ENCODE data around the gene CDC37. TPM values are rescaled to one million over a fixed set of nuclear protein-coding genes. Genes with fewer than 3 reads are reported as not detected.
"Not testable (repeated sequence)": the region's sequence is repeated elsewhere in the genome, so short reads cannot be mapped to it uniquely, and the experiment has no call there.

Gene CDC37
- total RNA-seq, 4 donors from 2014 or later = 133 to 189 (median 163) TPM

DNA sequence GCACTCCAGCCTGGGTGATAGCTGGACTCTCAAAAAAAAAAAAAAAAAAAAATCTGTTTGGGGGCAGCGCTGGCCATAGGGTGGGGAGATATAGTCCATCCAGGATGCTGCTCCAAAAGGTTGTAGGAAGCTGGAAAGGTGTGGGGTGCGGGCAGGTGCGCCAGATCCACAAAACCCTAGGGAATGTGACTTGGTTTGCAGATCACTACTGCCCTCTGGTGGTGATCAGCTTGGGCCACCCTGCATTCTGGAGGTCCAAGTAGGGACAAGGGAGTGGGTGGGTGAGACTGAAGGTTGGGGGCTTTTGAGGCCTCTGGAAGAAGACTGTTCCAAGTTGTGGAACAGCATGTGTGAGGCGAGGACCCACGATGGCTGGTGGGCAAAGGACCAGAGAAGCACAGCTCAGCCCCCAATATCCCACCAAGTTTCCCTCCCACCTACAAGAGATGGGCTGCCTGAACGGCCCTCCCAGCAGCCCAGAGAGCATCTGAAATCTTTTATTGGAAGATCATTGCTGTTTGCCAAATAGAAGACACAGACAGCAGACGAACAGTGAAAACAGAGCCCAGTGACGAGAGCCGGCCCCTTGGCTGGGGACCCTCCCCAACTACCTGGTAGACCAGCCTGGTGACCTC lies 12.6 kb downstream of the CDC37 start:
- no peak overlapping the region for H3K4me3 ChIP-seq
- peak; percentile 52 to 57 for ATAC-seq
- TF ChIP-seq POLR2A (IDR thresholded peaks at IDR 0.05) = no peak
- TF ChIP-seq, protein P1, sequence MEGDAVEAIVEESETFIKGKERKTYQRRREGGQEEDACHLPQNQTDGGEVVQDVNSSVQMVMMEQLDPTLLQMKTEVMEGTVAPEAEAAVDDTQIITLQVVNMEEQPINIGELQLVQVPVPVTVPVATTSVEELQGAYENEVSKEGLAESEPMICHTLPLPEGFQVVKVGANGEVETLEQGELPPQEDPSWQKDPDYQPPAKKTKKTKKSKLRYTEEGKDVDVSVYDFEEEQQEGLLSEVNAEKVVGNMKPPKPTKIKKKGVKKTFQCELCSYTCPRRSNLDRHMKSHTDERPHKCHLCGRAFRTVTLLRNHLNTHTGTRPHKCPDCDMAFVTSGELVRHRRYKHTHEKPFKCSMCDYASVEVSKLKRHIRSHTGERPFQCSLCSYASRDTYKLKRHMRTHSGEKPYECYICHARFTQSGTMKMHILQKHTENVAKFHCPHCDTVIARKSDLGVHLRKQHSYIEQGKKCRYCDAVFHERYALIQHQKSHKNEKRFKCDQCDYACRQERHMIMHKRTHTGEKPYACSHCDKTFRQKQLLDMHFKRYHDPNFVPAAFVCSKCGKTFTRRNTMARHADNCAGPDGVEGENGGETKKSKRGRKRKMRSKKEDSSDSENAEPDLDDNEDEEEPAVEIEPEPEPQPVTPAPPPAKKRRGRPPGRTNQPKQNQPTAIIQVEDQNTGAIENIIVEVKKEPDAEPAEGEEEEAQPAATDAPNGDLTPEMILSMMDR (IDR thresholded peaks at IDR 0.05 in 4 of 5, conservative IDR thresholded peaks at IDR 0.05 in 1 of 5) = peak; percentile 70 to 89 (median 77)
- no peaks in the 10 kb centered on the region for H3K27me3 ChIP-seq
- DNase-seq = peak in 1 of 2 donors; percentile 60
- peaks cover 0 to 7% of the 10 kb centered on the region in 2 donors for H3K4me1 ChIP-seq
- H3K36me3 ChIP-seq = peaks cover 0 to 51% of the 10 kb centered on the region in 2 donors
- no peaks in the 10 kb centered on the region for H3K9me3 ChIP-seq
- in situ Hi-C loops (cut with MboI; ENCODE audit: low sequenced_read_pairs in 4 of 4) (loop anchor here in 3 of 4 donors (10.0 to 25.0 kb wide), 2 partner anchors 286 to 453 kb away; partner anchors contain the start of genes OLFM2 (in 3 of the 3), ANGPTL6 (in 1 of the 3) and PPAN (in 1 of the 3)), intact Hi-C loops (cut with DNase I; ENCODE audit: low total_unique reads) (loop anchor here (2.0 to 10.0 kb wide), 2 partner anchors 460 to 984 kb away; partner anchors contain the start of gene SWSAP1)
- H3K27ac ChIP-seq = no peak overlapping the region

DNA sequence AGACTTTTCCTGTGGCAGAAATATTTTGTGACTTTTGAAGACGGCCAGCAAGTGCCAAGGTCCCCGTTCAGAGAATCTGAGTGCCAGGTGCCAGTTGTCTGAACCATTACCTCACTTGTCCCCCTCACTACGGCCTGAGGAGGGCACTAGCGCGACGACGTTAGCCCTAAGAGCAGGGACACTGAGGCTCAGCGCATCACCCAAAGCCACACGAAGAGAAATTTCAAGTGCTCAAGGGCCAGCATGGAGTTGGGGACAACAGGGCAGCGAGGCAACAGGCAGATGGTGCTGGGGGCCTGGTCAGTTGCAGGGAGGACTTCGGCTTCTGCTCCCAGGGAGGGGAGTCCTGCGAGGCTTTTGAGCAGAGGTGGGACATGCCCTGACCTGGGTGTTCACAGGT lies 13.5 kb downstream of the CDC37 start:
- no peak overlapping the region for H3K27ac ChIP-seq
- DNase-seq (no peak), ATAC-seq (peak in 1 of 2 donors; percentile 20)
- H3K4me3 ChIP-seq = no peak overlapping the region
- H3K27me3 ChIP-seq = no peaks in the 10 kb centered on the region
- H3K9me3 ChIP-seq = no peaks in the 10 kb centered on the region
- in situ Hi-C loops (cut with MboI; ENCODE audit: low sequenced_read_pairs in 4 of 4) = loop anchor here (5.0 to 25.0 kb wide), 4 partner anchors 123 to 465 kb away; partner anchors contain the start of genes OLFM2 (in 3 of the 4), ANGPTL6 (in 1 of the 4) and PPAN (in 1 of the 4)
- intact Hi-C loops (cut with DNase I; ENCODE audit: low total_unique reads) = loop anchor here (1.0 to 10.0 kb wide), 5 partner anchors 121 to 985 kb away; partner anchors contain the start of genes EIF3G, P2RY11 and SWSAP1
- H3K4me1 ChIP-seq = peaks cover 0 to 7% of the 10 kb centered on the region in 2 donors
- TF ChIP-seq, protein P1 (IDR thresholded peaks at IDR 0.05 in 4 of 5, conservative IDR thresholded peaks at IDR 0.05 in 1 of 5) = peak in 1 of 5 experiments; percentile 23
- no peak for TF ChIP-seq POLR2A (IDR thresholded peaks at IDR 0.05)
- H3K36me3 ChIP-seq = peaks cover 0 to 41% of the 10 kb centered on the region in 2 donors

DNA sequence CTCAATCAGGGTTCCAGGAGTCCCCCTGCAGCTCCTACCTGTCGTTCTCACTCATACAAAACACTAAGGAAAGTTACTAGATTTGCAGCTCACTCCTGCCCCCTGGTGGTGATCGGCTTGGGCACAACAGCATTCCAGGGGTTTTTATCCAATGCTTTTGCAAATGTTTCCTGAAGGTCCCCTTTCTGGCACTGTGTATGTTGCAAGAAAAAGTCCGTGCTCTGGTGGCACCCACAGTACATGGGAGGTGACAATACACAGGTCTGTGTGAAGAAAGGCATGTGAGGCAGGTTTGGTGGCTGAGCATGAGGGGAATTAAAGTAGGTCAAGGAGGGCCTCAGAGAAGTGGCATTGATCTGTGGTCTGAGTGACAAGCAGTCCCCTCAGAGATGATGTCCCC lies 14.4 kb downstream of the CDC37 start:
- intact Hi-C loops (cut with DNase I; ENCODE audit: low total_unique reads) = loop anchor here (1.0 to 10.0 kb wide), 3 partner anchors 120 to 274 kb away; partner anchors contain the start of genes EIF3G and P2RY11
- TF ChIP-seq, protein P1 (IDR thresholded peaks at IDR 0.05 in 4 of 5, conservative IDR thresholded peaks at IDR 0.05 in 1 of 5) = peak; percentile 87 to 96 (median 92)
- no peak for TF ChIP-seq POLR2A (IDR thresholded peaks at IDR 0.05)
- no peaks in the 10 kb centered on the region for H3K9me3 ChIP-seq
- peaks cover 0 to 7% of the 10 kb centered on the region in 2 donors for H3K4me1 ChIP-seq
- no peak overlapping the region for H3K27ac ChIP-seq
- no peaks in the 10 kb centered on the region for H3K27me3 ChIP-seq
- peaks cover 0 to 32% of the 10 kb centered on the region in 2 donors for H3K36me3 ChIP-seq
- in situ Hi-C loops (cut with MboI; ENCODE audit: low sequenced_read_pairs in 4 of 4) = loop anchor here (5.0 to 25.0 kb wide), 3 partner anchors 122 to 464 kb away; partner anchors contain the start of gene OLFM2 (in 3 of the 4)
- ATAC-seq (peak; percentile 72 to 73), DNase-seq (peak; percentile 64 to 77)
- H3K4me3 ChIP-seq = no peak overlapping the region

DNA sequence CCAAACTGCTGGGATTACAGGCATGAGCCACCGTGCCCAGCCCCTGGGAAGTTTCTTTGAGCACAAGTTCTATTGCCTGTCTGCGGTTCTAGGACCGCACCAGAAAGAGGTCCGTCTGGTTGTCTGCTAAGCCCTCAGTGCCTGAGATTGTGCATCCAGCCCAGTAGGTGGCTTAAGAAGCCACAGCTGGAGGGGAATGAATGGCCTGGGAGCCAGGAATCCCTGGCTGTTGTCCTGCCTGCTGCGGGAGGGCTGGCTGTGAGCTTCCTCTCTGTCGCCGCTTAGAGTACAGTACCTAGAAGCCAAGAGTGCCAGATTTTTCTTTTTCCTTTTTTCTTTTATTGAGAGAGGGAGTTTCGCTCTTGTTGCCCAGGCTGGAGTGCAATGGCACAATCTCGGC lies 18.8 kb downstream of the CDC37 start:
- no peak overlapping the region for H3K4me3 ChIP-seq
- H3K9me3 ChIP-seq = no peaks in the 10 kb centered on the region
- no peaks in the 10 kb centered on the region for H3K36me3 ChIP-seq
- no peak for TF ChIP-seq POLR2A (IDR thresholded peaks at IDR 0.05)
- TF ChIP-seq, protein P1 (IDR thresholded peaks at IDR 0.05 in 4 of 5, conservative IDR thresholded peaks at IDR 0.05 in 1 of 5) = no peak
- peaks cover 8 to 15% of the 10 kb centered on the region in 2 donors for H3K4me1 ChIP-seq
- no peak overlapping the region for H3K27ac ChIP-seq
- no peaks in the 10 kb centered on the region for H3K27me3 ChIP-seq
- DNase-seq (no peak), ATAC-seq (no peak)
- intact Hi-C loops (cut with DNase I; ENCODE audit: low total_unique reads) (loop anchor here (10.0 kb wide), 1 partner anchor 270 kb away; the partner anchor contains the start of genes EIF3G and P2RY11), in situ Hi-C loops (cut with MboI; ENCODE audit: low sequenced_read_pairs in 4 of 4) (loop anchor here (10.0 to 25.0 kb wide), 2 partner anchors 447 to 460 kb away; partner anchors contain the start of gene OLFM2 (in 3 of the 4))

DNA sequence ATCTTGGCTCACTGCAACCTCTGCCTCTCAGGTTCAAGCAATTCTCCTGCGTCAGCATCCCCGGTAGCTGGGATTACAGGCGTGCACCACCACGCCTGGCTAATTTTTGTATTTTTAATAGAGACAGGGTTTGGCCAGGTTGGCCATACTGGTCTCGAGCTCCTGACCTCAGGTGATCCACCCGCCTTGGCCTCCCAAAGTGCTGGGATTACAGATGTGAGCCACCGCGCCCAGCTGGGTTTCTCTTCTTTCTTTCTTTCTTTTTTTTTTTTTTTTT lies 20.2 kb downstream of the CDC37 start:
- intact Hi-C loops (cut with DNase I; ENCODE audit: low total_unique reads) = loop anchor here (10.0 kb wide), 1 partner anchor 268 kb away; the partner anchor contains the start of genes EIF3G and P2RY11
- in situ Hi-C loops (cut with MboI; ENCODE audit: low sequenced_read_pairs in 4 of 4) = loop anchor here (10.0 to 25.0 kb wide), 2 partner anchors 446 to 458 kb away; partner anchors contain the start of gene OLFM2 (in 3 of the 4)
- H3K4me1 ChIP-seq = peaks cover 10 to 14% of the 10 kb centered on the region in 2 donors
- not testable (repeated sequence) for ATAC-seq, DNase-seq, H3K4me3 ChIP-seq, H3K27me3 ChIP-seq, H3K36me3 ChIP-seq, H3K9me3 ChIP-seq, H3K27ac ChIP-seq
